ENCODE data around the gene COL5A2. TPM values are rescaled to one million over a fixed set of nuclear protein-coding genes. Genes with fewer than 3 reads are reported as not detected.

The COL5A2 gene
- total RNA-seq, 1 donor from 2014 or later = 6.3 TPM

- ATAC-seq = no peak
Observed at GRCh38 chr2:189147361-189147760, 32.2 kb downstream of the COL5A2 start.

GRCh38 chr2:189146553-189146952 lies 33.0 kb downstream of the COL5A2 start:
- no peak for ATAC-seq

- no peak for ATAC-seq
Observed at GRCh38 chr2:189144700-189145211, 34.8 kb downstream of the COL5A2 start.

- ATAC-seq = no peak
Observed at GRCh38 chr2:189143925-189144324, 35.6 kb downstream of the COL5A2 start.

- ATAC-seq = peak; percentile 67
Observed at GRCh38 chr2:189142893-189143759, 36.4 kb downstream of the COL5A2 start.

GRCh38 chr2:189138800-189139199 lies 40.8 kb downstream of the COL5A2 start:
- ATAC-seq = no peak

- ATAC-seq = no peak
Observed at GRCh38 chr2:189137519-189137918, 42.0 kb downstream of the COL5A2 start.

GRCh38 chr2:189134485-189134884 lies 45.1 kb downstream of the COL5A2 start:
- ATAC-seq = no peak

GRCh38 chr2:189131991-189132390 lies 47.6 kb downstream of the COL5A2 start:
- no peak for ATAC-seq

- no peak for ATAC-seq
Observed at GRCh38 chr2:189129971-189130370, 49.6 kb downstream of the COL5A2 start.

- ATAC-seq = no peak
Observed at GRCh38 chr2:189128970-189129369, 50.6 kb downstream of the COL5A2 start.

- no peak for ATAC-seq
Observed at GRCh38 chr2:189127756-189128155, 51.8 kb downstream of the COL5A2 start.

GRCh38 chr2:189125195-189125594 lies 54.4 kb downstream of the COL5A2 start:
- ATAC-seq = no peak

GRCh38 chr2:189124175-189124574 lies 55.4 kb downstream of the COL5A2 start:
- no peak for ATAC-seq

- ATAC-seq = no peak
Observed at GRCh38 chr2:189118386-189118785, 61.2 kb downstream of the COL5A2 start.

- ATAC-seq = no peak
Observed at GRCh38 chr2:189116979-189117378, 62.6 kb downstream of the COL5A2 start.

- no peak for ATAC-seq
Observed at GRCh38 chr2:189116087-189116486, 63.5 kb downstream of the COL5A2 start.

- ATAC-seq = no peak
Observed at GRCh38 chr2:189115126-189115525, 64.4 kb downstream of the COL5A2 start.

- no peak for ATAC-seq
Observed at GRCh38 chr2:189113963-189114362, 65.6 kb downstream of the COL5A2 start.

- no peak for ATAC-seq
Observed at GRCh38 chr2:189111063-189111715, 68.4 kb downstream of the COL5A2 start.

GRCh38 chr2:189109921-189110397 lies 69.6 kb downstream of the COL5A2 start:
- ATAC-seq = no peak

- ATAC-seq = no peak
Observed at GRCh38 chr2:189104934-189105333, 74.6 kb downstream of the COL5A2 start.

- ATAC-seq = no peak
Observed at GRCh38 chr2:189102735-189103134, 76.8 kb downstream of the COL5A2 start.

- no peak for ATAC-seq
Observed at GRCh38 chr2:189097934-189098333, 81.6 kb downstream of the COL5A2 start.

Data from esophagus mucosa (tissue), 1 donor.